HCT116 (cell line): ENCODE measurements around the gene C11orf42. TPM values are rescaled to one million over a fixed set of nuclear protein-coding genes. Genes with fewer than 3 reads are reported as not detected.

ENCODE experiments used
- ATAC-seq: fragments of 200-7000 bp; cut with Tn5 transposase; 2 replicates; pipeline ENCODE4 v1.9.1; 2020; ENCODE audit warnings: mild to moderate bottlenecking, moderate library complexity
- BruUV-seq: library from RNA; stranded (reverse); fragments of 400-500 nt; replicated peaks from 2 replicates; lab custom pipeline; 2021; lab: Mats Ljungman, UMichigan
- CTCF ChIA-PET: fragments of 300-600 bp; sonication (Branson Sonifier 250); formaldehyde crosslinking; loops from one replicate; lab custom pipeline; 2021; ENCODE audit warnings: antibody characterized with exemption; lab: Charles Lee
- POLR2A ChIA-PET: fragments of 300-600, 350-600 bp; sonication (Branson Sonifier 250); formaldehyde crosslinking; loops from one replicate; lab custom pipeline; 2021; ENCODE audit warnings: antibody characterized with exemption; lab: Charles Lee
- RAD21 ChIA-PET, 2 experiments: fragments of 300-600 bp; sonication (Branson Sonifier 250); formaldehyde crosslinking; loops; one replicate each; lab custom pipeline; 2023; ENCODE audit warnings: low total read pairs in 2 of 2; ENCODE audit not compliant: uncharacterized antibody in 2 of 2, unreplicated experiment in 2 of 2, low non-redundant PET in 1 of 2; lab: Charles Lee
- DNase-seq: peaks from one replicate; pipeline ENCODE4 v3.0.0-alpha.2; 2010; ENCODE audit warnings: low read depth, low spot score
- H2AFZ ChIP-seq: fragments of 200-600 bp; shearing (Covaris generic), sonication (generic); 2 replicates; pipeline ENCODE4 v1.6.1; 2017; ENCODE audit warnings: low read depth, mixed run types, mixed read lengths, antibody characterized with exemption, low read length; ENCODE audit not compliant: poor library complexity, severe bottlenecking
- H3K27ac ChIP-seq: 2 replicates; pipeline ENCODE4 v1.5.1; 2012; ENCODE audit warnings: low read depth, low read length
- H3K27me3 ChIP-seq: fragments of 200-600 bp; sonication (generic); 2 replicates; pipeline ENCODE4 v1.6.1; 2016; ENCODE audit warnings: mixed run types, low read length, mixed read lengths; ENCODE audit not compliant: insufficient read depth
- H3K36me3 ChIP-seq, 2 experiments: fragments of 200-500 bp in 1 of 2; fragments of 200-600 bp in 1 of 2; sonication (Bioruptor generic) in 1 of 2; sonication (generic) in 1 of 2; 2 replicates each; pipeline versions ENCODE4 v1.5.1 to v1.6.1; 2014 to 2016; ENCODE audit warnings: low read length in 2 of 2, inconsistent platforms in 1 of 2, mixed read lengths in 1 of 2, mixed run types in 1 of 2; ENCODE audit not compliant: insufficient read depth in 2 of 2, control insufficient read depth in 1 of 2
- H3K4me1 ChIP-seq, 2 experiments: fragments of 200-600 bp in 1 of 2; sonication (generic) in 1 of 2; 2 replicates each; pipeline versions ENCODE4 v1.5.1 to v1.6.1; 2012 to 2017; ENCODE audit warnings: low read length in 2 of 2, inconsistent platforms in 1 of 2, mild to moderate bottlenecking in 1 of 2, mixed read lengths in 1 of 2, mixed run types in 1 of 2, moderate library complexity in 1 of 2; ENCODE audit not compliant: insufficient read depth in 2 of 2, control insufficient read depth in 1 of 2
- H3K4me2 ChIP-seq: fragments of 200-600 bp; sonication (generic); 2 replicates; pipeline ENCODE4 v1.6.1; 2017; ENCODE audit warnings: mixed run types, low read length, mixed read lengths
- H3K4me3 ChIP-seq, 2 experiments: fragments of 200-600 bp in 1 of 2; sonication (generic) in 1 of 2; replicated peaks in 1 of 2; 2 replicates each; pipeline ENCODE4 v1.5.1; 2011 to 2016; ENCODE audit warnings: low read length in 2 of 2, control low read depth in 1 of 2, low read depth in 1 of 2, mild to moderate bottlenecking in 1 of 2, mixed read lengths in 1 of 2, mixed run types in 1 of 2
- H3K79me2 ChIP-seq: fragments of 200-600 bp; sonication (generic); 2 replicates; pipeline ENCODE4 v1.6.1; 2017; ENCODE audit warnings: mild to moderate bottlenecking, mixed run types, low read length, moderate library complexity, mixed read lengths; ENCODE audit not compliant: insufficient read depth
- H3K9ac ChIP-seq: fragments of 200-600 bp; sonication (generic); 2 replicates; pipeline ENCODE4 v1.6.1; 2016; ENCODE audit warnings: low read length, mixed read lengths
- H3K9me2 ChIP-seq: fragments of 200-600 bp; sonication (generic), shearing (Covaris generic); 2 replicates; pipeline ENCODE4 v1.6.1; 2017; ENCODE audit warnings: mixed run types, mild to moderate bottlenecking, moderate library complexity; ENCODE audit not compliant: insufficient read depth
- H3K9me3 ChIP-seq, 2 experiments: fragments of 200-500 bp in 1 of 2; fragments of 200-600 bp in 1 of 2; sonication (Bioruptor generic) in 1 of 2; sonication (generic) in 1 of 2; 2 replicates each; pipeline ENCODE4 v1.6.1; 2014 to 2017; ENCODE audit warnings: low read length in 2 of 2, mixed read lengths in 2 of 2, inconsistent platforms in 1 of 2, low read depth in 1 of 2, mild to moderate bottlenecking in 1 of 2, mixed run types in 1 of 2, moderate library complexity in 1 of 2; ENCODE audit not compliant: control insufficient read depth in 1 of 2, insufficient read depth in 1 of 2
- H4K20me1 ChIP-seq: fragments of 200-600 bp; sonication (generic), shearing (Covaris generic); 2 replicates; pipeline ENCODE4 v1.6.1; 2017; ENCODE audit warnings: mixed run types, mild to moderate bottlenecking, moderate library complexity; ENCODE audit not compliant: insufficient read depth
- CTCF ChIP-seq, 3 experiments: fragments of 200-600 bp in 1 of 3; sonication (generic) in 1 of 3; IDR thresholded peaks in 2 of 3; conservative IDR thresholded peaks in 1 of 3; 2 replicates each; pipeline ENCODE4 v1.5.1; 2012 to 2017; ENCODE audit warnings: low read depth in 2 of 3, low read length in 2 of 3, antibody characterized with exemption in 1 of 3, borderline replicate concordance in 1 of 3, control low read depth in 1 of 3, mild to moderate bottlenecking in 1 of 3, mixed read lengths in 1 of 3, mixed run types in 1 of 3, moderate library complexity in 1 of 3; ENCODE audit not compliant: insufficient read depth in 1 of 3
- EGR1 ChIP-seq: IDR thresholded peaks from 2 replicates; pipeline ENCODE4 v1.6.1; 2012; ENCODE audit warnings: low read depth
- EZH2phosphoT487 ChIP-seq: fragments of 200-600 bp; IDR thresholded peaks from 2 replicates; pipeline ENCODE4 v1.6.1; 2018; ENCODE audit warnings: antibody characterized with exemption, borderline replicate concordance
- FOSL1 ChIP-seq: IDR thresholded peaks from 2 replicates; pipeline ENCODE4 v1.6.1; 2012; ENCODE audit warnings: low read depth
- JUND ChIP-seq: IDR thresholded peaks from 2 replicates; pipeline ENCODE4 v1.6.1; 2012
- POLR2A ChIP-seq: IDR thresholded peaks from 2 replicates; pipeline ENCODE4 v1.7.0; 2011; ENCODE audit warnings: borderline replicate concordance; ENCODE audit not compliant: insufficient read depth, insufficient read length; ENCODE audit errors: extremely low read depth
- POLR2AphosphoS5 ChIP-seq: IDR thresholded peaks from 2 replicates; pipeline ENCODE4 v1.6.1; 2011; ENCODE audit warnings: mild to moderate bottlenecking, low read depth, low read length, moderate library complexity
- RAD21 ChIP-seq: IDR thresholded peaks from 2 replicates; pipeline ENCODE4 v1.6.1; 2012; ENCODE audit warnings: low read depth, mild to moderate bottlenecking
- REST ChIP-seq: IDR thresholded peaks from 2 replicates; pipeline ENCODE4 v1.6.1; 2012; ENCODE audit warnings: low read depth
- SP1 ChIP-seq: IDR thresholded peaks from 2 replicates; pipeline ENCODE4 v1.6.1; 2012; ENCODE audit warnings: low read depth
- SRF ChIP-seq: IDR thresholded peaks from 2 replicates; pipeline ENCODE4 v1.6.1; 2012; ENCODE audit warnings: low read depth
- ZNF274 ChIP-seq: fragments of 200-500 bp; sonication (Bioruptor generic); IDR thresholded peaks from 2 replicates; pipeline ENCODE4 v1.6.1; 2014; ENCODE audit warnings: mild to moderate bottlenecking, low read depth, low read length, inconsistent platforms
- intact Hi-C: fragments of 100-400 bp; cut with micrococcal nuclease; formaldehyde crosslinking; loops from 2 replicates; pipeline ENCODE4 v1.10.0; 2022
- total RNA-seq: library from RNA; stranded (reverse); gene quantifications from one replicate; pipeline ENCODE4 v1.2.1, GENCODE V29; 2021; ENCODE audit not compliant: unreplicated experiment

The C11orf42 gene
- total RNA-seq, 1 experiment from 2014 or later = not detected

GRCh38 chr11:6251990-6252473 is 46.7 kb downstream of the C11orf42 start:
- peaks cover 20% of the 10 kb centered on the region for H3K27me3 ChIP-seq
- POLR2A ChIA-PET = interaction anchor here (1.5 kb wide), 1 partner anchor 9 kb away, joined by 5 read pairs; no protein-coding TSS in a partner anchor
- peaks cover 0 to 9% of the 10 kb centered on the region in 2 experiments; a peak in 2 of 4 replicates for H3K4me1 ChIP-seq
- no peaks in the 10 kb centered on the region for H3K36me3 ChIP-seq
- H4K20me1 ChIP-seq = no peaks in the 10 kb centered on the region
- H2AFZ ChIP-seq = no peak overlapping the region
- ATAC-seq (no peak), DNase-seq (no peak)
- H3K9me3 ChIP-seq = no peaks in the 10 kb centered on the region
- intact Hi-C loops = loop anchor here (1.0 kb wide), 2 partner anchors 63 to 101 kb away; no protein-coding TSS in a partner anchor
- CTCF ChIA-PET = interaction anchor here (1.3 to 4.4 kb wide), 8 partner anchors 10 to 111 kb away, joined by 3 to 69 read pairs (median 20); partner anchors contain the start of gene CNGA4
- H3K79me2 ChIP-seq = no peaks in the 10 kb centered on the region
- RAD21 ChIA-PET = interaction anchor here in 1 of 2 experiments (2.3 kb wide), 1 partner anchor 111 kb away, joined by 9 read pairs; no protein-coding TSS in a partner anchor
- H3K27ac ChIP-seq = no peak overlapping the region
- H3K9me2 ChIP-seq = no peaks in the 10 kb centered on the region
- no peak overlapping the region for H3K9ac ChIP-seq
- H3K4me3 ChIP-seq = no peak overlapping the region
- BruUV-seq = no TSS peak
- no peak overlapping the region for H3K4me2 ChIP-seq
- TF ChIP-seq RAD21 = no peak
- TF ChIP-seq ZNF274 = no peak
- TF ChIP-seq EZH2phosphoT487 = no peak

GRCh38 chr11:6253197-6253596 is 47.8 kb downstream of the C11orf42 start:
- no peak overlapping the region for H3K4me2 ChIP-seq
- intact Hi-C loops = no loop called here
- no peak overlapping the region for H3K9ac ChIP-seq
- no TSS peak for BruUV-seq
- no peak for ATAC-seq
- peaks cover 30% of the 10 kb centered on the region for H3K27me3 ChIP-seq
- ChIA-PET CTCF (interaction anchor here (3.8 to 4.4 kb wide), 3 partner anchors 45 to 110 kb away, joined by 27 to 69 read pairs (median 55); no protein-coding TSS in a partner anchor), POLR2A (no interaction called here), RAD21 (no interaction called here)
- H3K9me3 ChIP-seq = no peaks in the 10 kb centered on the region
- H3K27ac ChIP-seq = no peak overlapping the region
- no peak overlapping the region for H2AFZ ChIP-seq
- no peaks in the 10 kb centered on the region for H3K79me2 ChIP-seq
- peaks cover 0 to 9% of the 10 kb centered on the region in 2 experiments; a peak in 2 of 4 replicates for H3K4me1 ChIP-seq
- DNase-seq = no peak
- H4K20me1 ChIP-seq = no peaks in the 10 kb centered on the region
- H3K4me3 ChIP-seq = no peak overlapping the region
- no peaks in the 10 kb centered on the region for H3K9me2 ChIP-seq
- no peaks in the 10 kb centered on the region for H3K36me3 ChIP-seq
- TF ChIP-seq REST (no peak), SP1 (no peak), JUND (no peak), POLR2AphosphoS5 (no peak), SRF (no peak), FOSL1 (no peak), CTCF (IDR thresholded peaks at IDR 0.05 in 2 of 3, conservative IDR thresholded peaks at IDR 0.05 in 1 of 3; ENCODE audit: borderline replicate concordance in 1 of 3, insufficient read depth in 1 of 3, low read depth in 2 of 3, low read length in 2 of 3) (no peak), EGR1 (no peak), POLR2A (no peak)
